Ascending aorta (tissue), 2 donors: Measurements from ENCODE around the gene FOXB1. TPM values are rescaled to one million over a fixed set of nuclear protein-coding genes. Genes with fewer than 3 reads are reported as not detected.

Source experiments
- DNase-seq, 2 donors: peaks; one replicate each; pipeline ENCODE4 v3.0.0-alpha.2; 2019; ENCODE audit warnings: low spot score in 2 of 2
- H3K27ac ChIP-seq, 2 donors: fragments of 200-600 bp; sonication (generic); one replicate each; pipeline ENCODE4 v1.5.1; 2016 to 2017; ENCODE audit warnings: mild to moderate bottlenecking in 1 of 2
- H3K27me3 ChIP-seq: fragments of 200-600 bp; sonication (generic); one replicate; pipeline ENCODE4 v1.5.1; 2017
- H3K36me3 ChIP-seq, 2 donors: fragments of 200-600 bp; sonication (generic); one replicate each; pipeline ENCODE4 v1.5.1; 2016
- H3K4me1 ChIP-seq, 2 donors: fragments of 200-600 bp; sonication (generic); one replicate each; pipeline ENCODE4 v1.5.1; 2016 to 2017; ENCODE audit warnings: mild to moderate bottlenecking in 1 of 2
- H3K4me3 ChIP-seq, 2 donors: fragments of 200-600 bp; sonication (generic); one replicate each; pipeline ENCODE4 v1.5.1; 2016 to 2017; ENCODE audit warnings: mild to moderate bottlenecking in 1 of 2
- H3K9me3 ChIP-seq, 2 donors: fragments of 200-600 bp; sonication (generic); one replicate each; pipeline ENCODE4 v1.5.1; 2016
- CTCF ChIP-seq, 3 experiments: fragments of 200-600 bp in 2 of 3; fragments of 450-650 bp in 1 of 3; sonication (generic) in 2 of 3; IDR thresholded peaks; one replicate each; pipeline ENCODE4 v1.5.1; 2016 to 2019; ENCODE audit warnings: antibody characterized with exemption in 3 of 3, mild to moderate bottlenecking in 1 of 3, moderate library complexity in 1 of 3
- intact Hi-C: fragments of 100-400 bp; cut with DNase I; formaldehyde crosslinking; loops from one replicate; pipeline ENCODE4 v1.15.1; 2023
- total RNA-seq: library from RNA; depleted of rRNA; stranded (reverse); fragments of >200 nt; gene quantifications from one replicate; pipeline ENCODE4 v1.1.0, GENCODE V29; 2016

Gene FOXB1
- total RNA-seq, 1 donor from 2014 or later, result not detected

DNA sequence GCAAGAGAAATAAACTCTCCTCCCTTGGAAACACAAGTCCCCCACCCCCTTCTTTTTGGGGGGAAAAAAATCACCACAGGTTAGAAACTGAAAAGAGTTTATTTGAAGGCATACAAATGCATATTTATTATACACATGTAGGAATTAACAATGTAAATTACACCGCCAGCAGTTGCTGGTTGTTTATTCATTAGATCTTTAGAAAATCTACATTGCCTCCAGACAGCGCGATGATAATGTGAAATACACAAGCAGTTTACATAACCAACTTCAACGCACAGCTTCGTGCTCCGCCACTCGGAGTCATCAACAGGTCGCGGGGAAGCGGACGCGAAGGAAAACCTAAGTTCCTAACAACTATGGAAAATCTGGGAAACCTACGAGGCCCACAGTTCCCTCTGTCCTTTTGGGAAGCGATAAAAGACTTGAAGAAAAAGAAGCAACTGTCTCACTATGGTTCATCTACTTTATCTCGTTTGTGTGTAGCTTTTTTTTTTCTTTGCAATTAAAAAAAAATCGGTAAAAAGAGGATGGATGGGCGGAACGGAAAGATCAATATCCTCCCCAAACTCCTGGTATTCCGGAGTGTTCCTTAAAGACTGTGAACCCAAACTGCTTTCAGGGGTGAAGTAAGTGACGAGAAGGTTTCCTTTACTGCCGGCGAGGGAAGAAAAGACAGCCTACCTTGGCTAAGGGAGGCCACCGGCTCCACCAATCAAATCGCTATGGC, 8.4 kb upstream of the FOXB1 start:
- no peak for TF ChIP-seq CTCF (IDR thresholded peaks at IDR 0.05)
- DNase-seq, result no peak
- Histone ChIP-seq H3K27me3 (peaks cover 16% of the 10 kb centered on the region), H3K9me3 (no peaks in the 10 kb centered on the region), H3K27ac (no peak overlapping the region), H3K4me3 (no peak overlapping the region), H3K4me1 (no peaks in the 10 kb centered on the region), H3K36me3 (no peaks in the 10 kb centered on the region)
- intact Hi-C loops, result no loop called here

- Histone ChIP-seq H3K9me3 (no peaks in the 10 kb centered on the region), H3K36me3 (no peaks in the 10 kb centered on the region), H3K4me1 (no peaks in the 10 kb centered on the region), H3K27me3 (peaks cover 16% of the 10 kb centered on the region), H3K27ac (no peak overlapping the region), H3K4me3 (peak overlapping the region in 1 of 2 donors; percentile 14)
- no peak for TF ChIP-seq CTCF (IDR thresholded peaks at IDR 0.05)
- no peak for DNase-seq
- intact Hi-C loops, result no loop called here
Observed at GRCh38 chr15:59996298-59997041, 7.6 kb upstream of the FOXB1 start.

GRCh38 chr15:59997070-59997701, 6.9 kb upstream of the FOXB1 start:
- Histone ChIP-seq H3K4me1 (no peaks in the 10 kb centered on the region), H3K9me3 (no peaks in the 10 kb centered on the region), H3K36me3 (no peaks in the 10 kb centered on the region), H3K4me3 (peak overlapping the region; percentile 14 to 42), H3K27ac (no peak overlapping the region), H3K27me3 (peaks cover 22% of the 10 kb centered on the region)
- DNase-seq, result no peak
- TF ChIP-seq CTCF (IDR thresholded peaks at IDR 0.05), result no peak
- intact Hi-C loops, result no loop called here

DNA sequence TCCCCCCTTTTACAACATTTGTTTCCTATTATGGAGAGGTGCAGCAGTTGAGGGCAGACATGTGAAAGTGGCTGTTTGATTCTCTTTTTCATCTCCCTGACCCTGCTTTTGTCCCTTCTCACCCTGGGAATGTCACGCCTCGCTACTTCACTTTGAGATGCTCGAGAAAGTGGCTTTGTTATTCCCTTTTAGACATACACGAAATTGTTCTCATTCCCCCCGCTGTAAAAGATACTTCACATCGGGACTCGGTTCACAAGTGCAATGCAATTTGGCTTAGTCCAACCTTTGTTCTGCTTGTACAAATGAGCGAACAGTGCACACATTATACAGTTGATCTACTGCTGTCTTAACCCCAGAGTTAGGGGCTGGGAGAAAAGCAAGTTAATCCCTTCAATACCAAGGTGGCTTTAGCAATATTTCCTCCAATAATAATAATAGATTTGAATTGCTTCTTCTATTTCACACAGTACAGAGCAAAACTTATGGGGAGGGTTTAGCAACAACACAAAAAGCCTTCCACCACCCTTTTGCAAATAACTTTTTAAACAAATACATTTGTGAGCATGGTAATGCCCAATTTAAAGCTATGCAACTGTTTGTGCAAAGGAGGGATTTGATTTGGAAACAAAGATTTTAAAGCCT, 5.7 kb upstream of the FOXB1 start:
- peaks cover 28% of the 10 kb centered on the region for H3K27me3 ChIP-seq

More for the DNA sequence above, 5.7 kb upstream of the FOXB1 start:
- Histone ChIP-seq H3K36me3 (no peaks in the 10 kb centered on the region), H3K27ac (no peak overlapping the region), H3K4me3 (no peak overlapping the region), H3K4me1 (no peaks in the 10 kb centered on the region), H3K9me3 (no peaks in the 10 kb centered on the region)
- no peak for DNase-seq
- intact Hi-C loops, result no loop called here
- no peak for TF ChIP-seq CTCF (IDR thresholded peaks at IDR 0.05)
